VCaP (cell line): ENCODE data around the gene MPG.

Experiments
- H3K27ac ChIP-seq: fragments of 450-650 bp; 2 replicates; pipeline ENCODE4 v1.5.1; 2017
- CTCF ChIP-seq: fragments of 450-650 bp; conservative IDR thresholded peaks from 2 replicates; pipeline ENCODE4 v1.5.1; 2017; ENCODE audit warnings: mild to moderate bottlenecking, moderate library complexity

Gene MPG

GRCh38 chr16:130533-131173 is 52.6 kb downstream of the MPG start:
- no peak overlapping the region for H3K27ac ChIP-seq
- TF ChIP-seq CTCF, result no peak

GRCh38 chr16:132120-132519 is 54.1 kb downstream of the MPG start:
- H3K27ac ChIP-seq, result no peak overlapping the region
- TF ChIP-seq CTCF, result no peak

GRCh38 chr16:133716-134115 is 55.7 kb downstream of the MPG start:
- no peak overlapping the region for H3K27ac ChIP-seq
- no peak for TF ChIP-seq CTCF
